Measurements from ENCODE around the gene HS3ST4. TPM values are rescaled to one million over a fixed set of nuclear protein-coding genes. Genes with fewer than 3 reads are reported as not detected.
"Not testable (repeated sequence)": the region's sequence is repeated elsewhere in the genome, so short reads cannot be mapped to it uniquely, and the experiment has no call there.

Gene HS3ST4
- total RNA-seq, 6 donors from 2014 or later: 0.13 to 0.44 (median 0.17) TPM; not detected in 3

- Histone ChIP-seq H3K27me3 (no peaks in the 10 kb centered on the region), H3K4me1 (no peaks in the 10 kb centered on the region), H3K4me3 (no peak overlapping the region), H3K27ac (no peak overlapping the region), H3K9me3 (peaks cover 0 to 12% (median 7%) of the 10 kb centered on the region in 4 donors), H3K36me3 (no peaks in the 10 kb centered on the region)
- no peak for DNase-seq
- no peak for ATAC-seq (ENCODE audit: low FRiP score in 2 of 2)
- TF ChIP-seq POLR2A (IDR thresholded peaks at IDR 0.05) (no peak), EP300 (IDR thresholded peaks at IDR 0.05) (no peak), POLR2AphosphoS5 (IDR thresholded peaks at IDR 0.05) (no peak), CTCF (IDR thresholded peaks at IDR 0.05) (no peak)
- WGBS, 2 donors: 41 to 43% methylated on average over 12 of the region's 12 CpGs
These were observed 327.9 kb downstream of the HS3ST4 start for GRCh38 chr16:26019381-26020242.

GRCh38 chr16:26026709-26027450, 335.1 kb downstream of the HS3ST4 start:
- Histone ChIP-seq H3K27ac (no peak overlapping the region), H3K27me3 (no peaks in the 10 kb centered on the region), H3K9me3 (no peaks in the 10 kb centered on the region), H3K4me3 (no peak overlapping the region), H3K4me1 (no peaks in the 10 kb centered on the region), H3K36me3 (no peaks in the 10 kb centered on the region)
- 81 to 84% methylated on average over 9 of the region's 9 CpGs for WGBS, 2 donors
- DNase-seq (no peak), ATAC-seq (ENCODE audit: low FRiP score in 2 of 2) (no peak)
- TF ChIP-seq EP300 (IDR thresholded peaks at IDR 0.05) (no peak), POLR2AphosphoS5 (IDR thresholded peaks at IDR 0.05) (no peak), CTCF (IDR thresholded peaks at IDR 0.05) (no peak)

GRCh38 chr16:26031286-26031685, 339.5 kb downstream of the HS3ST4 start:
- TF ChIP-seq EP300 (IDR thresholded peaks at IDR 0.05) (no peak), CTCF (IDR thresholded peaks at IDR 0.05) (no peak), POLR2AphosphoS5 (IDR thresholded peaks at IDR 0.05) (no peak), POLR2A (IDR thresholded peaks at IDR 0.05) (no peak)
- DNase-seq (no peak), ATAC-seq (ENCODE audit: low FRiP score in 2 of 2) (no peak)
- no peak overlapping the region for H3K27ac ChIP-seq
- no peaks in the 10 kb centered on the region for H3K9me3 ChIP-seq
- H3K27me3 ChIP-seq: no peaks in the 10 kb centered on the region
- 88 to 89% methylated on average over 9 of the region's 9 CpGs for WGBS, 2 donors
- no peaks in the 10 kb centered on the region for H3K36me3 ChIP-seq
- no peak overlapping the region for H3K4me3 ChIP-seq
- no peaks in the 10 kb centered on the region for H3K4me1 ChIP-seq

- 93 to 94% methylated on average over 18 of the region's 18 CpGs for WGBS, 2 donors
- peak in 1 of 2 donors; percentile 59 for DNase-seq
- H3K27ac ChIP-seq; H3K9me3 ChIP-seq; ATAC-seq (ENCODE audit: low FRiP score in 2 of 2); H3K36me3 ChIP-seq; H3K4me1 ChIP-seq; H3K4me3 ChIP-seq; H3K27me3 ChIP-seq: not testable (repeated sequence)
These were observed 340.9 kb downstream of the HS3ST4 start for GRCh38 chr16:26032661-26033060.

- Histone ChIP-seq H3K4me3 (no peak overlapping the region), H3K9me3 (no peaks in the 10 kb centered on the region), H3K36me3 (no peaks in the 10 kb centered on the region), H3K4me1 (no peaks in the 10 kb centered on the region), H3K27ac (no peak overlapping the region), H3K27me3 (no peaks in the 10 kb centered on the region)
- DNase-seq: no peak
- no peak for ATAC-seq (ENCODE audit: low FRiP score in 2 of 2)
- WGBS, 2 donors: 81 to 86% methylated on average over 9 of the region's 9 CpGs
- TF ChIP-seq POLR2A (IDR thresholded peaks at IDR 0.05) (no peak), EP300 (IDR thresholded peaks at IDR 0.05) (no peak), POLR2AphosphoS5 (IDR thresholded peaks at IDR 0.05) (no peak), CTCF (IDR thresholded peaks at IDR 0.05) (no peak)
These were observed 350.4 kb downstream of the HS3ST4 start for GRCh38 chr16:26041952-26042668.
